Lower leg skin (tissue), 4 donors: ENCODE results near the gene STX17. TPM values are rescaled to one million over a fixed set of nuclear protein-coding genes. Genes with fewer than 3 reads are reported as not detected.

Experiments
- DNase-seq, 2 donors: peaks; one replicate each; pipeline ENCODE4 v3.0.0-alpha.2; 2019; ENCODE audit warnings: low spot score in 2 of 2
- H3K4me3 ChIP-seq: fragments of 200-600 bp; sonication (generic); 2 replicates; pipeline ENCODE4 v1.5.1; 2017; ENCODE audit warnings: mild to moderate bottlenecking, low read depth; ENCODE audit not compliant: poor library complexity, severe bottlenecking
- POLR2A ChIP-seq, 2 donors: fragments of 450-650 bp; IDR thresholded peaks; one replicate each; pipeline ENCODE4 v1.6.1; 2016 to 2017; ENCODE audit warnings: antibody characterized with exemption in 2 of 2, mild to moderate bottlenecking in 1 of 2, moderate library complexity in 1 of 2
- WGBS, 2 donors: methylation state at CpG; one replicate each; pipeline ENCODE4 v1.1.5; 2018; 5-methylcytosine and 5-hydroxymethylcytosine counted together
- intact Hi-C: fragments of 100-400 bp; cut with DNase I; formaldehyde crosslinking; loops from one replicate; pipeline ENCODE4 v1.15.0; 2023; ENCODE audit warnings: low total_unique reads
- total RNA-seq, 4 donors: library from RNA; depleted of rRNA; stranded (reverse); fragments of >200 nt; gene quantifications; one replicate each; pipeline ENCODE4 v1.1.0, GENCODE V29; 2016
- TF ChIP-seq, protein P1 (sequence below), 3 donors: fragments of 450-650 bp; IDR thresholded peaks; one replicate each; pipeline ENCODE4 v1.5.1; 2016; ENCODE audit warnings: antibody characterized with exemption in 3 of 3, mild to moderate bottlenecking in 3 of 3, moderate library complexity in 2 of 3

STX17 gene
- total RNA-seq, 4 donors from 2014 or later: 30.7 to 42.9 (median 34.3) TPM

DNA sequence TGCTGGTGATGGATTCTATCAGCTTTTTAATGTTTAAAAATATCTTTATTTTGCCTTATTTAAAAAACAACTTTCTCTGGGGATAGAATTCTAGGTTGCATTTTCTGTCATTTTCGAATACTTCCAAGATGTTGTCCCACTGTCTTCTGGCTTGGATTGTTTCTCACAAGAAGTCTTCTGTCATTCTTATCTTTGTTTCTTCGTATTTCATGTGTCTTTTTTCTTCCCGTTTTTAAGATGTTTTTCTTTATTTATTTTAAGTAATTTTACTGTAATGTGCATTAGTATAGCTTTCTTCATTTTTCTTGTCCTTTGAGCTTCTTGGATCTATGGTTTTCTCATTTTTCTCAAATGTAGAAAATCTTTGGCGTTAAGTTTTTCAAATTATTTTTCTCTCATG is 19.1 kb downstream of the STX17 start:
- H3K4me3 ChIP-seq: no peak overlapping the region
- intact Hi-C loops: no loop called here
- no peak for DNase-seq
- TF ChIP-seq, protein P1, sequence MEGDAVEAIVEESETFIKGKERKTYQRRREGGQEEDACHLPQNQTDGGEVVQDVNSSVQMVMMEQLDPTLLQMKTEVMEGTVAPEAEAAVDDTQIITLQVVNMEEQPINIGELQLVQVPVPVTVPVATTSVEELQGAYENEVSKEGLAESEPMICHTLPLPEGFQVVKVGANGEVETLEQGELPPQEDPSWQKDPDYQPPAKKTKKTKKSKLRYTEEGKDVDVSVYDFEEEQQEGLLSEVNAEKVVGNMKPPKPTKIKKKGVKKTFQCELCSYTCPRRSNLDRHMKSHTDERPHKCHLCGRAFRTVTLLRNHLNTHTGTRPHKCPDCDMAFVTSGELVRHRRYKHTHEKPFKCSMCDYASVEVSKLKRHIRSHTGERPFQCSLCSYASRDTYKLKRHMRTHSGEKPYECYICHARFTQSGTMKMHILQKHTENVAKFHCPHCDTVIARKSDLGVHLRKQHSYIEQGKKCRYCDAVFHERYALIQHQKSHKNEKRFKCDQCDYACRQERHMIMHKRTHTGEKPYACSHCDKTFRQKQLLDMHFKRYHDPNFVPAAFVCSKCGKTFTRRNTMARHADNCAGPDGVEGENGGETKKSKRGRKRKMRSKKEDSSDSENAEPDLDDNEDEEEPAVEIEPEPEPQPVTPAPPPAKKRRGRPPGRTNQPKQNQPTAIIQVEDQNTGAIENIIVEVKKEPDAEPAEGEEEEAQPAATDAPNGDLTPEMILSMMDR (IDR thresholded peaks at IDR 0.05): no peak
- TF ChIP-seq POLR2A (IDR thresholded peaks at IDR 0.05): no peak
- 99% methylated on average over 4 of the region's 4 CpGs for WGBS, 2 donors

DNA sequence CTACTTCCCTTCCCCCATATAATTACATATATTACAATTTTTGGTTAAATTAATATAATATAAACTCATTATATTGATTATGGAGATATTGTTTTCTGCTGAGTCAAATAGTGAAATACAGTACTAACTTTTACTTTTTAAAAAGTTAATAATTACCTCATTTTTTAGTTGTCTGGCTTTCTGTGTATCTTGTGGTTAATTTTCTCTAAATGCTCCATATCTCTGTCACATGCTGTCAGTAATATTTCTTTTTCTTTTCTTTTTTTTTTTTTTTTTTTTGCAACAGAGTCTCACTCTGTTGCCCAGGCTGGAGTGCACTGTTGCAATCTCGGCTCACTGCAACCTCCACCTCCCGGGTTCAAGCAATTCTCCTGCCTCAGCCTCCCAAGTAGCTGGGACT is 23.2 kb downstream of the STX17 start:
- no peak for DNase-seq
- no peak overlapping the region for H3K4me3 ChIP-seq
- WGBS, 2 donors: 98 to 100% methylated on average over 2 of the region's 2 CpGs
- TF ChIP-seq, protein P1 (IDR thresholded peaks at IDR 0.05): no peak
- no peak for TF ChIP-seq POLR2A (IDR thresholded peaks at IDR 0.05)
- intact Hi-C loops: no loop called here

GRCh38 chr9:99931155-99931840 is 24.8 kb downstream of the STX17 start:
- DNase-seq: no peak
- 93 to 94% methylated on average over 6 of the region's 6 CpGs for WGBS, 2 donors
- intact Hi-C loops: no loop called here

GRCh38 chr9:99936947-99937587 is 30.6 kb downstream of the STX17 start:
- intact Hi-C loops: no loop called here
- no peak for DNase-seq
- WGBS, 2 donors: 98 to 99% methylated on average over 4 of the region's 4 CpGs
- no peak overlapping the region for H3K4me3 ChIP-seq
- TF ChIP-seq, protein P1 (IDR thresholded peaks at IDR 0.05): no peak
- TF ChIP-seq POLR2A (IDR thresholded peaks at IDR 0.05): no peak

More at GRCh38 chr9:99931155-99931840, 24.8 kb downstream of the STX17 start:
- no peak overlapping the region for H3K4me3 ChIP-seq
- no peak for TF ChIP-seq POLR2A (IDR thresholded peaks at IDR 0.05)

GRCh38 chr9:99947395-99947794 is 40.9 kb downstream of the STX17 start:
- DNase-seq: no peak
- intact Hi-C loops: no loop called here
- TF ChIP-seq, protein P1 (IDR thresholded peaks at IDR 0.05): no peak
- no peak for TF ChIP-seq POLR2A (IDR thresholded peaks at IDR 0.05)
- 51 to 57% methylated on average over 3 of the region's 3 CpGs for WGBS, 2 donors
- H3K4me3 ChIP-seq: no peak overlapping the region

GRCh38 chr9:99948482-99948881 is 42.0 kb downstream of the STX17 start:
- intact Hi-C loops: no loop called here
- 67 to 95% methylated on average over 2 of the region's 2 CpGs for WGBS, 2 donors

More at GRCh38 chr9:99948482-99948881, 42.0 kb downstream of the STX17 start:
- no peak for DNase-seq
- TF ChIP-seq, protein P1 (IDR thresholded peaks at IDR 0.05): no peak
- no peak for TF ChIP-seq POLR2A (IDR thresholded peaks at IDR 0.05)
- no peak overlapping the region for H3K4me3 ChIP-seq
